Fibroblast of lung (primary cell): ENCODE data around the gene RABGAP1. TPM values are rescaled to one million over a fixed set of nuclear protein-coding genes. Genes with fewer than 3 reads are reported as not detected.

Experiments
- DNase-seq, 2 donors: peaks; one replicate each; pipeline versions ENCODE4 v3.0.0 to v3.0.0-alpha.2; 2010; ENCODE audit warnings: low read depth in 2 of 2
- H2AFZ ChIP-seq: 2 replicates; pipeline ENCODE4 v1.5.1; 2012; ENCODE audit warnings: low read length, control low read depth, inconsistent platforms
- H3K27ac ChIP-seq: 2 replicates; pipeline ENCODE4 v1.5.1; 2011; ENCODE audit warnings: low read length, control low read depth; ENCODE audit not compliant: insufficient read depth
- H3K27me3 ChIP-seq: 2 replicates; pipeline ENCODE4 v1.5.1; 2011; ENCODE audit warnings: mild to moderate bottlenecking, low read length; ENCODE audit not compliant: control insufficient read depth, insufficient read depth
- H3K36me3 ChIP-seq: 2 replicates; pipeline ENCODE4 v1.5.1; 2011; ENCODE audit warnings: low read length; ENCODE audit not compliant: control insufficient read depth, insufficient read depth
- H3K4me1 ChIP-seq: 2 replicates; pipeline ENCODE4 v1.5.1; 2011; ENCODE audit warnings: low read length; ENCODE audit not compliant: control insufficient read depth, insufficient read depth; ENCODE audit errors: extremely low read depth
- H3K4me2 ChIP-seq: 2 replicates; pipeline ENCODE4 v1.5.1; 2011; ENCODE audit warnings: low read length, control low read depth; ENCODE audit not compliant: insufficient read depth; ENCODE audit errors: extremely low read depth
- H3K4me3 ChIP-seq, 4 experiments: fragments of 200-600 bp in 1 of 4; sonication (generic) in 1 of 4; replicated peaks in 1 of 4; 2 replicates each; pipeline ENCODE4 v1.5.1; 2011 to 2016; ENCODE audit warnings: low read length in 4 of 4, low read depth in 3 of 4, mild to moderate bottlenecking in 3 of 4, control low read depth in 2 of 4, inconsistent platforms in 1 of 4, mixed read lengths in 1 of 4; ENCODE audit not compliant: insufficient read depth in 1 of 4; ENCODE audit errors: control extremely low read depth in 1 of 4
- H3K79me2 ChIP-seq: 2 replicates; pipeline ENCODE4 v1.5.1; 2012; ENCODE audit warnings: mild to moderate bottlenecking, low read length, inconsistent platforms; ENCODE audit not compliant: control insufficient read depth, insufficient read depth
- H3K9ac ChIP-seq: 2 replicates; pipeline ENCODE4 v1.5.1; 2011; ENCODE audit warnings: mild to moderate bottlenecking, low read length, control low read depth; ENCODE audit not compliant: insufficient read depth
- H3K9me3 ChIP-seq: 2 replicates; pipeline ENCODE4 v1.5.1; 2012; ENCODE audit warnings: low read depth, low read length; ENCODE audit not compliant: control insufficient read depth, insufficient read depth
- H4K20me1 ChIP-seq: 2 replicates; pipeline ENCODE4 v1.5.1; 2011; ENCODE audit warnings: low read length; ENCODE audit not compliant: control insufficient read depth, insufficient read depth; ENCODE audit errors: extremely low read depth
- CTCF ChIP-seq, 2 donors: IDR thresholded peaks in 1 of 2; conservative IDR thresholded peaks in 1 of 2; 1 replicate in 1 of 2; 2 replicates in 1 of 2; pipeline ENCODE4 v1.5.1; 2011 to 2012; ENCODE audit warnings: low read length in 2 of 2, control low read depth in 1 of 2, inconsistent platforms in 1 of 2, low read depth in 1 of 2, mild to moderate bottlenecking in 1 of 2
- EZH2 ChIP-seq: IDR thresholded peaks from 2 replicates; pipeline ENCODE4 v1.5.1; 2012; ENCODE audit warnings: low read length, control low read depth, mild to moderate bottlenecking; ENCODE audit errors: missing control alignments
- polyA plus RNA-seq, 2 donors: library from polyadenylated mRNA; depleted of rRNA in 1 of 2; stranded (reverse) in 1 of 2; unstranded in 1 of 2; fragments of >200 nt; gene quantifications; 2 replicates each; pipeline ENCODE4 v1.2.1, GENCODE V29; 2011 to 2012; ENCODE audit warnings: missing spikeins in 1 of 2
- total RNA-seq: library from RNA; depleted of rRNA; stranded (reverse); fragments of >200 nt; gene quantifications from 2 replicates; pipeline ENCODE4 v1.2.1, GENCODE V29; 2014

RABGAP1 gene
- total and polyA plus RNA-seq, 2 donors (not counting 1 experiment from before 2014, with no cell fraction given): 47.6 to 58.6 TPM

DNA sequence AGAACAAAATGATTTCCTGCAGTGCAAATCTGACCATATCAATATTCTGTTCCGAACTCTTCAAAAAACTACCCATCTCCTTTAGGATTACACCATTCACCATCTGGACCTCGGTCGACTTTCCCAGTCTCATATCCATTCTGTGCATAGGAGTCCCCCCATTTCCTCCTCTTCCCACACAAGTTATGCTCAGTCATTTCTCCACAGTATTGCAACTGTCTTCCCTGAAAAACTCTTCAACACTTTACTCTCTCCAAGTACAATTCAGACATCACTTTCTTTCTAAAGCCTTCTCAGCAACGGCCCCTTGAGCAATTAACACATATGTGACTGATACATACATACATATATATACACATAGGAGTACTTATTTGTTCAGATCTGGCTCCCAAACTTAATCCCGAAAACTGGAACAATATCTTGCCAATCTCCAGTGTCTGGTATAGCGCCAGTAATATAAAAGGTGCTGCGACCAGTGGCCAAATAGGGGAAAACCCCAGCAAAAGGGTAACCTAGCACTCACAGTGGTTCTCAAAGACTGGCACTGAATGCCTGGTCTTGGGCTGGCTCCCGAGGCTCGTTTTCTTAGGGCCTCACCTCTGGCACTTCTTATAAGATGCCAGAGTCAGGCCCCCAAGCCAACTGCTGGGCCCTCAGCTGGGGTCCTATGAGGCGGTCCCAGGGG lies 10.1 kb upstream of the RABGAP1 start:
- Histone ChIP-seq H3K4me2 (peak overlapping the region; percentile 90), H3K79me2 (peaks cover 60% of the 10 kb centered on the region), H4K20me1 (no peaks in the 10 kb centered on the region), H3K4me3 (peak overlapping the region; percentile 47 to 94 (median 76)), H3K4me1 (peaks cover 4% of the 10 kb centered on the region), H3K9me3 (no peaks in the 10 kb centered on the region), H3K36me3 (no peaks in the 10 kb centered on the region), H3K9ac (peak overlapping the region; percentile 86), H2AFZ (peak overlapping the region; percentile 29), H3K27me3 (no peaks in the 10 kb centered on the region), H3K27ac (peak overlapping the region; percentile 72)
- DNase-seq: no peak
- no peak for TF ChIP-seq CTCF (conservative IDR thresholded peaks at IDR 0.05 in 1 of 2, IDR thresholded peaks at IDR 0.05 in 1 of 2; ENCODE audit: low read depth in 1 of 2, low read length in 2 of 2)
- no peak for TF ChIP-seq EZH2

GRCh38 chr9:122931226-122932121 lies 9.3 kb upstream of the RABGAP1 start, which contains the start of gene ZBTB26:
TSS of gene ZBTB26 (minus strand) at chr9:122931512. CDS start at chr9:122919934, 11,578 bp downstream.
- Histone ChIP-seq H3K36me3 (no peaks in the 10 kb centered on the region), H3K9me3 (no peaks in the 10 kb centered on the region), H3K9ac (peak within 1 kb of the TSS; percentile 86), H3K79me2 (peaks cover 61% of the 10 kb centered on the region), H3K4me1 (peaks cover 4% of the 10 kb centered on the region), H3K27me3 (no peaks in the 10 kb centered on the region), H4K20me1 (no peaks in the 10 kb centered on the region), H2AFZ (peak within 1 kb of the TSS; percentile 66), H3K4me3 (peak within 1 kb of the TSS; percentile 47 to 94 (median 76)), H3K27ac (peak within 1 kb of the TSS; percentile 72), H3K4me2 (peak within 1 kb of the TSS; percentile 90)
- no peak for TF ChIP-seq EZH2
- no peak for TF ChIP-seq CTCF (conservative IDR thresholded peaks at IDR 0.05 in 1 of 2, IDR thresholded peaks at IDR 0.05 in 1 of 2; ENCODE audit: low read depth in 1 of 2, low read length in 2 of 2)
- peak; percentile 89 to 93 for DNase-seq

DNA sequence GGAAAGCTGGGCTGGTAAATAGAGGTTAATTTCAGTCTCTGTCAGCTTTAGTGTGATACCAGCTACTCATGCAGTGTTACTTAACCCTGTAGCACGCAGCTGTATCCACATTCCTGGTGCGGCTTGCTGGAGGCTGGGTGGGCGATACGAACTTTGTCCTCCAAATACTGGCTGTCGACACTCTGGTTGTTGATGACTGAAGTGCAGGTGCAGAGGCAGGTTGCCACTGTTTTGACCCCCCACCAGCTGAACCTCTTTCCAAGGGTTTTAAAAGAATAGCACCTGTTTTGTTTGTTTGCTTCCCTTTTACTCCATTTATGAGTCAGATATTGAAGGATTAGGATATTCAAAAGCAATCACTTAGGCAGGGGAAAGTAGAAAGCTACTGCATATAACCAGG lies 4.4 kb upstream of the RABGAP1 start:
- no peaks in the 10 kb centered on the region for H4K20me1 ChIP-seq
- H3K36me3 ChIP-seq: no peaks in the 10 kb centered on the region
- H3K4me3 ChIP-seq: no peak overlapping the region
- TF ChIP-seq CTCF (conservative IDR thresholded peaks at IDR 0.05 in 1 of 2, IDR thresholded peaks at IDR 0.05 in 1 of 2; ENCODE audit: low read depth in 1 of 2, low read length in 2 of 2) (no peak), EZH2 (no peak)
- peaks cover 40% of the 10 kb centered on the region for H3K79me2 ChIP-seq
- no peaks in the 10 kb centered on the region for H3K27me3 ChIP-seq
- H3K9me3 ChIP-seq: no peaks in the 10 kb centered on the region
- H3K4me2 ChIP-seq: no peak overlapping the region
- H3K9ac ChIP-seq: no peak overlapping the region
- no peak overlapping the region for H3K27ac ChIP-seq
- no peaks in the 10 kb centered on the region for H3K4me1 ChIP-seq
- DNase-seq: no peak
- H2AFZ ChIP-seq: no peak overlapping the region
